Measurements from ENCODE around the gene GLS2.

- no peak for TF ChIP-seq U2AF1 (optimal IDR thresholded peaks at IDR 0.05; ENCODE audit: low read depth, low read length)
- TF ChIP-seq, protein P1, sequence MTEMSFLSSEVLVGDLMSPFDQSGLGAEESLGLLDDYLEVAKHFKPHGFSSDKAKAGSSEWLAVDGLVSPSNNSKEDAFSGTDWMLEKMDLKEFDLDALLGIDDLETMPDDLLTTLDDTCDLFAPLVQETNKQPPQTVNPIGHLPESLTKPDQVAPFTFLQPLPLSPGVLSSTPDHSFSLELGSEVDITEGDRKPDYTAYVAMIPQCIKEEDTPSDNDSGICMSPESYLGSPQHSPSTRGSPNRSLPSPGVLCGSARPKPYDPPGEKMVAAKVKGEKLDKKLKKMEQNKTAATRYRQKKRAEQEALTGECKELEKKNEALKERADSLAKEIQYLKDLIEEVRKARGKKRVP (CRISPR knock-in tag; IDR thresholded peaks at IDR 0.05), result no peak
- no peak for TF ChIP-seq ZNF398 (CRISPR knock-in tag; IDR thresholded peaks at IDR 0.05)
- TF ChIP-seq PML (IDR thresholded peaks at IDR 0.05; ENCODE audit: low read length), result no peak
- no peak for TF ChIP-seq EP300 (IDR thresholded peaks at IDR 0.05; ENCODE audit: low read length)
- TF ChIP-seq TGIF2 (CRISPR knock-in tag; IDR thresholded peaks at IDR 0.05), result no peak
- TF ChIP-seq ESRRB (CRISPR knock-in tag; IDR thresholded peaks at IDR 0.05; ENCODE audit: borderline replicate concordance), result no peak
- no peak for TF ChIP-seq ZNF707 (CRISPR knock-in tag; conservative IDR thresholded peaks at IDR 0.05)
- TF ChIP-seq NR3C1 (CRISPR knock-in tag; IDR thresholded peaks at IDR 0.05), result no peak
- TF ChIP-seq, protein P2, sequence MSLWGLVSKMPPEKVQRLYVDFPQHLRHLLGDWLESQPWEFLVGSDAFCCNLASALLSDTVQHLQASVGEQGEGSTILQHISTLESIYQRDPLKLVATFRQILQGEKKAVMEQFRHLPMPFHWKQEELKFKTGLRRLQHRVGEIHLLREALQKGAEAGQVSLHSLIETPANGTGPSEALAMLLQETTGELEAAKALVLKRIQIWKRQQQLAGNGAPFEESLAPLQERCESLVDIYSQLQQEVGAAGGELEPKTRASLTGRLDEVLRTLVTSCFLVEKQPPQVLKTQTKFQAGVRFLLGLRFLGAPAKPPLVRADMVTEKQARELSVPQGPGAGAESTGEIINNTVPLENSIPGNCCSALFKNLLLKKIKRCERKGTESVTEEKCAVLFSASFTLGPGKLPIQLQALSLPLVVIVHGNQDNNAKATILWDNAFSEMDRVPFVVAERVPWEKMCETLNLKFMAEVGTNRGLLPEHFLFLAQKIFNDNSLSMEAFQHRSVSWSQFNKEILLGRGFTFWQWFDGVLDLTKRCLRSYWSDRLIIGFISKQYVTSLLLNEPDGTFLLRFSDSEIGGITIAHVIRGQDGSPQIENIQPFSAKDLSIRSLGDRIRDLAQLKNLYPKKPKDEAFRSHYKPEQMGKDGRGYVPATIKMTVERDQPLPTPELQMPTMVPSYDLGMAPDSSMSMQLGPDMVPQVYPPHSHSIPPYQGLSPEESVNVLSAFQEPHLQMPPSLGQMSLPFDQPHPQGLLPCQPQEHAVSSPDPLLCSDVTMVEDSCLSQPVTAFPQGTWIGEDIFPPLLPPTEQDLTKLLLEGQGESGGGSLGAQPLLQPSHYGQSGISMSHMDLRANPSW (CRISPR knock-in tag; IDR thresholded peaks at IDR 0.05), result no peak
- TF ChIP-seq ZBTB8A (IDR thresholded peaks at IDR 0.05; ENCODE audit: partially characterized antibody), result no peak
- no peak for TF ChIP-seq EZH2 (IDR thresholded peaks at IDR 0.05; ENCODE audit: borderline replicate concordance, low read depth, low read length)
- TF ChIP-seq, protein P3, sequence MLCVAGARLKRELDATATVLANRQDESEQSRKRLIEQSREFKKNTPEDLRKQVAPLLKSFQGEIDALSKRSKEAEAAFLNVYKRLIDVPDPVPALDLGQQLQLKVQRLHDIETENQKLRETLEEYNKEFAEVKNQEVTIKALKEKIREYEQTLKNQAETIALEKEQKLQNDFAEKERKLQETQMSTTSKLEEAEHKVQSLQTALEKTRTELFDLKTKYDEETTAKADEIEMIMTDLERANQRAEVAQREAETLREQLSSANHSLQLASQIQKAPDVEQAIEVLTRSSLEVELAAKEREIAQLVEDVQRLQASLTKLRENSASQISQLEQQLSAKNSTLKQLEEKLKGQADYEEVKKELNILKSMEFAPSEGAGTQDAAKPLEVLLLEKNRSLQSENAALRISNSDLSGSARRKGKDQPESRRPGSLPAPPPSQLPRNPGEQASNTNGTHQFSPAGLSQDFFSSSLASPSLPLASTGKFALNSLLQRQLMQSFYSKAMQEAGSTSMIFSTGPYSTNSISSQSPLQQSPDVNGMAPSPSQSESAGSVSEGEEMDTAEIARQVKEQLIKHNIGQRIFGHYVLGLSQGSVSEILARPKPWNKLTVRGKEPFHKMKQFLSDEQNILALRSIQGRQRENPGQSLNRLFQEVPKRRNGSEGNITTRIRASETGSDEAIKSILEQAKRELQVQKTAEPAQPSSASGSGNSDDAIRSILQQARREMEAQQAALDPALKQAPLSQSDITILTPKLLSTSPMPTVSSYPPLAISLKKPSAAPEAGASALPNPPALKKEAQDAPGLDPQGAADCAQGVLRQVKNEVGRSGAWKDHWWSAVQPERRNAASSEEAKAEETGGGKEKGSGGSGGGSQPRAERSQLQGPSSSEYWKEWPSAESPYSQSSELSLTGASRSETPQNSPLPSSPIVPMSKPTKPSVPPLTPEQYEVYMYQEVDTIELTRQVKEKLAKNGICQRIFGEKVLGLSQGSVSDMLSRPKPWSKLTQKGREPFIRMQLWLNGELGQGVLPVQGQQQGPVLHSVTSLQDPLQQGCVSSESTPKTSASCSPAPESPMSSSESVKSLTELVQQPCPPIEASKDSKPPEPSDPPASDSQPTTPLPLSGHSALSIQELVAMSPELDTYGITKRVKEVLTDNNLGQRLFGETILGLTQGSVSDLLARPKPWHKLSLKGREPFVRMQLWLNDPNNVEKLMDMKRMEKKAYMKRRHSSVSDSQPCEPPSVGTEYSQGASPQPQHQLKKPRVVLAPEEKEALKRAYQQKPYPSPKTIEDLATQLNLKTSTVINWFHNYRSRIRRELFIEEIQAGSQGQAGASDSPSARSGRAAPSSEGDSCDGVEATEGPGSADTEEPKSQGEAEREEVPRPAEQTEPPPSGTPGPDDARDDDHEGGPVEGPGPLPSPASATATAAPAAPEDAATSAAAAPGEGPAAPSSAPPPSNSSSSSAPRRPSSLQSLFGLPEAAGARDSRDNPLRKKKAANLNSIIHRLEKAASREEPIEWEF (CRISPR knock-in tag; IDR thresholded peaks at IDR 0.05), result no peak
Measured at GRCh38 chr12:56528846-56529245, 40.9 kb upstream of the GLS2 start.

All from K562 (cell line).